T47D (cell line): ENCODE data around the gene ARHGEF33.
A peak's percentile ranks its signal among the peaks of the same experiment; 100 is the strongest.

Source experiments
- DNase-seq, 2 experiments: peaks; one replicate each; pipeline versions ENCODE4 v3.0.0 to v3.0.0-alpha.2; 2011 to 2012; ENCODE audit warnings: low read depth in 1 of 2, low spot score in 1 of 2
- JUND ChIP-seq: IDR thresholded peaks from 2 replicates; pipeline ENCODE4 v1.6.1; 2012; ENCODE audit warnings: low read depth
- in situ Hi-C: cut with HindIII; loops from 2 replicates; pipeline ENCODE4 v1.10.0; 2016; ENCODE audit warnings: low sequenced_read_pairs, low pct_unique_long_range_greater_than_20kb

The ARHGEF33 gene

GRCh38 chr2:38977047-38977446 lies 87.4 kb downstream of the ARHGEF33 start:
- no peak for TF ChIP-seq JUND
- DNase-seq: no peak
- in situ Hi-C loops: no loop called here

GRCh38 chr2:38978296-38978903 lies 88.7 kb downstream of the ARHGEF33 start:
- in situ Hi-C loops: no loop called here
- DNase-seq: no peak
- TF ChIP-seq JUND: no peak

DNA sequence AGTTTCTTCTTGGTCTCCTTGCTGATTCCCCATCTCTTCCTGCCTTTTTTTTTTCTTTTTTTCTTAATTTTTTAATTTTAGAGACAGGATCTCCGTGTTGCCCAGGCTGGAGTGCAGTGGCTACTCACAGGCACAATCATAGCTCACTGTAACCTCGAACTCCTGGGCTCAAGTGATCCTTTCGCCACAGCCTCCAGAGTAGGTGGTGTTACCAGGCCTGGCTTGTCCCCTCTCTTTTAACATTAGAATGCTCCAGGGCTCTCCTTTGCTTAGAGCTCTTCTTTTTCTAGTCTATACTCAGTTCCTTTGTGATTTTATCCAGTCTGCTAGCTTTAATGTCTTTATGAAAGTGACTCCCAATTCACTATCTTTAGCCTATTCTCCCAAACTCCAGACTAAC lies 89.2 kb downstream of the ARHGEF33 start:
- in situ Hi-C loops: no loop called here
- DNase-seq: no peak
- no peak for TF ChIP-seq JUND

- no peak for TF ChIP-seq JUND
- in situ Hi-C loops: no loop called here
- DNase-seq: no peak
These were observed 91.5 kb downstream of the ARHGEF33 start for GRCh38 chr2:38981003-38981669.

GRCh38 chr2:38981670-38982357 lies 92.1 kb downstream of the ARHGEF33 start:
- no peak for DNase-seq
- in situ Hi-C loops: no loop called here
- no peak for TF ChIP-seq JUND

GRCh38 chr2:38982498-38982897 lies 92.8 kb downstream of the ARHGEF33 start:
- TF ChIP-seq JUND: no peak
- in situ Hi-C loops: no loop called here
- DNase-seq: no peak

DNA sequence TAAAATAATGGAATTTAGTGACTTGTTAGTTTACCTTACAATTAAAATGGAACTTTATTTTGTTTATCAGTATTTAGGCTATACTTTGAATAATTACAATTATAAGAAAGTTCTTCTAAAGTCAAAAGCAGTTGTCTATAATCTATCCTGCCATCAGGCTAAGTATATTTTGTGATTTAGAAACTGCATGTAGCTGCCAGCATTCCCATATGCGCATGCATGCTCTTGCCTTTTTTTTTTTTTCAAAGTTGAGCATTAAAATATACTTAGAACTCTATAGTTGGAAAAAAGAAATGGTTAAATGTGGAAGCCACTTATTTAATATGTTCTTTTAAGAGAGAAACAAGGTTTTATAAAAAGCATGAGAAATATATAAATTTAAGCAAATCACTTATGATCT lies 99.0 kb downstream of the ARHGEF33 start:
- no peak for TF ChIP-seq JUND
- in situ Hi-C loops: no loop called here
- no peak for DNase-seq

DNA sequence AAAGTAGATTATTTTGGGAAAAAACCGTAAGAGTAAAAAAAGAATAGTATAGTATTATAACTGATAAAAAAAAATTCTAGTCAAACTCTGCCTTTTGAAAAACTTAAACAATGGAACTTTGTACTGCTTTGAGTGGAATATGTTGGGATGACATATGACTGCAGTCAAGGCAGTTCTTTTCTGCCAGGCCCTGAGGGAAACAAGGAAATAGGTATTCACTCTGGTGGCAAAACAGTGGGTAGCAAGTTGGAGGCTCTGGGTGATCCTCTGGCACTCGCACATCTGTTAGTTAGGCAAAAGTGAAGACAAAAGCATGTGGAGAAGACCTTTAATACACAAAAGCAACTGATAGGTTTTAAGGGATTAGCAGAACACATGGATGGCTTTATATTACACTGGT lies 102.2 kb downstream of the ARHGEF33 start:
- in situ Hi-C loops: no loop called here
- DNase-seq: no peak
- no peak for TF ChIP-seq JUND

- no peak for DNase-seq
- no peak for TF ChIP-seq JUND
- in situ Hi-C loops: no loop called here
These were observed 108.1 kb downstream of the ARHGEF33 start for GRCh38 chr2:38997781-38998180.

- no peak for DNase-seq
- in situ Hi-C loops: no loop called here
- no peak for TF ChIP-seq JUND
These were observed 110.9 kb downstream of the ARHGEF33 start for GRCh38 chr2:39000552-39000951.

DNA sequence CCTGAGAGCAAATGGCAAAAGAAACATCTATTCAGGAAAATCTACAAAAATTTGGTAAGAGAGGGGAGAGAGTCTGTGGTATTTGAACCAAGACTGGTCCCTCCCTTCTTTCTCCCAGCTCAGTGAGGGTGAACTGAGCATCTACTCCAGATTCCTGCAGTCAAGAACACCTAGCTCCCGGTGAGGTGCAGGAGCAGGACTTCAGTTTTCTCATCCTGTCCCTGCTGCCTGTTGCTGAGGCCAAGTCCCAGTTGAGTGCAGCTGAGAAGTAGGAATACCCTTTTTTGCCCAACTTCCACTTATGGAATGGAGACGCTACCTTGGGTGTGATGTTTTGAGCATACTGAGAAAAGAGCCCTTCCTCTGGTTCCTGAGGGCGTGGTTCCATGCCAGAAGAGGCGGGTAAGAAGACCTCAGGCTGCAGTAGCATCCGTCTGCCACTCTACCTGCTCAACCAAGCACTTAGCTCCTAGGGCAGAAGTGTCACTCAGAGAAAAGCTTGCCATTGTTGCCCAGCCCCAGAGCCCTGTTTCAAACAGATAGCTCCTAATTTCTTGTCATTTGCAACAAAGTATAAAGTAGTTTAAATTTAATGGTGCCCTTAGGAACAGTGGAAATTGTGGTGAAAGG lies 118.3 kb downstream of the ARHGEF33 start:
- no peak for TF ChIP-seq JUND
- peak in 1 of 2 experiments; percentile 10 for DNase-seq
- in situ Hi-C loops: no loop called here

DNA sequence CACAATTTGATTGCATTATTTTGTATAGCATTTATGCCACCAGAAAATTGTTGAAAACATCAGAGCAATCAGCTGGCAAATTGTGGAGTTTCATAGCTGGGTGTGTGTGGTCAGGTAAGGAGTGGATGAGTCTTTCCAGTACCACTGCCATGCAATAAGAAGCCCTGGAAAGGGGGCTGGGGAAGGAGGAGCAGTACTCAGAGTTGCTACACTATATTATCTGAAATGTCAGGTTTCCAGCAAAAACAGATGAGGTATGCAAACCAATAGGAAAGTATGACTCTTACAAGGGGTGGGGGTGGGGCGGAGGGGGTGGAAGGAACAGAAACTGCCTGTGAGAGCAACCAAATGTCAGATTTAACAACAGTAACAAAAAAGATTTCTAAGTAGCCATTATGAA lies 119.0 kb downstream of the ARHGEF33 start:
- no peak for TF ChIP-seq JUND
- DNase-seq: no peak
- in situ Hi-C loops: no loop called here

- no peak for DNase-seq
- in situ Hi-C loops: no loop called here
- TF ChIP-seq JUND: no peak
These were observed 124.2 kb downstream of the ARHGEF33 start for GRCh38 chr2:39013871-39014270.

DNA sequence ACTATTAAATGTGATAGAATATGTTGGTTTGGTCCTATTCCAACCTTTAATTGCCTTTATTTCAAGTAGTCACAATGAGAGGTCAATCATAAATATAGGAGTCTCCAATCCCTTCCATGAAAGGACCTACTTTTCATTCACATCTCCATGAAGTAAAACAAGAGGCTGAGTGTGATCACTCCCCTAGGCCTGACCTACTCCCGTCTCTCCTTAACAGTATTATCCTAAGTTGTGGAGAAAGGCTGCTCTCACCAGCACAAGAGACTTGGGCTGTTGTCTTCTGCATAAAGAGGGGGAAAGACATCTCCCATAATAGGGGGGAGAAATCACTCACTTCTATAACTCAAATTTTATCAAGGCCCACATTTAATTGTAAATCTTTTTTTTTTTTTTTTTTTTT lies 125.7 kb downstream of the ARHGEF33 start:
- no peak for DNase-seq
- in situ Hi-C loops: no loop called here
- no peak for TF ChIP-seq JUND
